A673 (cell line): ENCODE data around the gene PASK. TPM values are rescaled to one million over a fixed set of nuclear protein-coding genes. Genes with fewer than 3 reads are reported as not detected.

Experiments
- BruUV-seq: library from RNA; stranded (reverse); fragments of 400-500 nt; replicated peaks from 2 replicates; lab custom pipeline; 2021; lab: Mats Ljungman, UMichigan
- CTCF ChIA-PET: fragments of 300-600 bp; sonication (Branson Sonifier 250); formaldehyde crosslinking; loops from one replicate; lab custom pipeline; 2022; ENCODE audit warnings: antibody characterized with exemption; lab: Charles Lee
- POLR2A ChIA-PET: fragments of 300-600 bp; sonication (Branson Sonifier 250); formaldehyde crosslinking; loops from one replicate; lab custom pipeline; 2022; ENCODE audit warnings: antibody characterized with exemption; ENCODE audit not compliant: low non-redundant PET; lab: Charles Lee
- DNase-seq: peaks from one replicate; pipeline ENCODE4 v3.0.0-alpha.2; 2015; ENCODE audit warnings: low spot score
- H3K27ac ChIP-seq: fragments of 200-600 bp; sonication (generic); 2 replicates; pipeline ENCODE4 v1.5.1; 2016; ENCODE audit warnings: mixed run types, low read depth, mild to moderate bottlenecking, mixed read lengths, antibody characterized with exemption, low read length; ENCODE audit not compliant: poor library complexity, severe bottlenecking
- H3K27me3 ChIP-seq: fragments of 200-600 bp; sonication (generic); replicated peaks from 2 replicates; pipeline ENCODE4 v1.6.1; 2017; ENCODE audit warnings: mixed run types, low read depth, mild to moderate bottlenecking, mixed read lengths, antibody characterized with exemption, low read length; ENCODE audit not compliant: insufficient read depth, poor library complexity
- H3K36me3 ChIP-seq: fragments of 200-600 bp; sonication (generic); 2 replicates; pipeline ENCODE4 v1.6.1; 2016; ENCODE audit warnings: mixed run types, mild to moderate bottlenecking, mixed read lengths, antibody characterized with exemption, low read length; ENCODE audit not compliant: insufficient read depth, poor library complexity, severe bottlenecking
- H3K4me1 ChIP-seq: fragments of 200-600 bp; sonication (generic); 2 replicates; pipeline ENCODE4 v1.6.1; 2017; ENCODE audit warnings: mixed run types, mild to moderate bottlenecking, mixed read lengths, antibody characterized with exemption, low read length; ENCODE audit not compliant: insufficient read depth, poor library complexity, severe bottlenecking
- H3K4me3 ChIP-seq: fragments of 200-600 bp; sonication (generic); 2 replicates; pipeline ENCODE4 v1.5.1; 2016; ENCODE audit warnings: low read depth, mixed run types, mild to moderate bottlenecking, mixed read lengths, low read length; ENCODE audit not compliant: poor library complexity, severe bottlenecking
- H3K9me3 ChIP-seq: fragments of 200-600 bp; sonication (generic); 2 replicates; pipeline ENCODE4 v1.6.1; 2016; ENCODE audit warnings: mixed run types, low read depth, mild to moderate bottlenecking, mixed read lengths, antibody characterized with exemption, low read length; ENCODE audit not compliant: poor library complexity, severe bottlenecking
- CTCF ChIP-seq: fragments of 300-800, 200-600 bp; sonication (generic); conservative IDR thresholded peaks from 2 replicates; pipeline ENCODE4 v1.5.1; 2017; ENCODE audit warnings: low read depth, mild to moderate bottlenecking, antibody characterized with exemption, low read length, moderate library complexity, mixed read lengths
- EZH2 ChIP-seq: fragments of 200-600 bp; sonication (generic); IDR thresholded peaks from 2 replicates; pipeline ENCODE4 v1.6.1; 2017; ENCODE audit warnings: borderline replicate concordance, low read depth, mild to moderate bottlenecking, mixed read lengths, antibody characterized with exemption, low read length; ENCODE audit not compliant: poor library complexity, severe bottlenecking
- intact Hi-C: fragments of 100-400 bp; cut with micrococcal nuclease; formaldehyde crosslinking; loops from one replicate; pipeline ENCODE4 v1.10.0; 2022; ENCODE audit not compliant: unreplicated experiment
- total RNA-seq: library from RNA; stranded (reverse); gene quantifications from 2 replicates; pipeline ENCODE4 v1.2.3, GENCODE V29; 2021

Gene PASK
- total RNA-seq, 1 experiment from 2014 or later: 59.4 TPM

- no peaks in the 10 kb centered on the region for H3K4me1 ChIP-seq
- no peak for DNase-seq
- no peaks in the 10 kb centered on the region for H3K9me3 ChIP-seq
- H3K4me3 ChIP-seq: no peak overlapping the region
- BruUV-seq: no TSS peak
- no peak overlapping the region for H3K27ac ChIP-seq
- ChIA-PET CTCF (no interaction called here), POLR2A (no interaction called here)
- TF ChIP-seq CTCF: no peak
- no peak for TF ChIP-seq EZH2
- H3K36me3 ChIP-seq: peaks cover 15% of the 10 kb centered on the region
- intact Hi-C loops: no loop called here
- no peaks in the 10 kb centered on the region for H3K27me3 ChIP-seq
These were observed 36.7 kb downstream of the PASK start for GRCh38 chr2:241112592-241112991.

- POLR2A ChIA-PET: no interaction called here
- TF ChIP-seq EZH2 (no peak), CTCF (no peak)
- no peak for DNase-seq
These were observed 37.2 kb downstream of the PASK start for GRCh38 chr2:241112046-241112445.

GRCh38 chr2:241111440-241111805 lies 37.8 kb downstream of the PASK start:
- TF ChIP-seq CTCF (no peak), EZH2 (no peak)
- intact Hi-C loops: no loop called here
- peaks cover 20% of the 10 kb centered on the region for H3K36me3 ChIP-seq
- CTCF ChIA-PET: no interaction called here
- H3K9me3 ChIP-seq: no peaks in the 10 kb centered on the region
- H3K4me3 ChIP-seq: no peak overlapping the region
- POLR2A ChIA-PET: no interaction called here
- no TSS peak for BruUV-seq
- H3K4me1 ChIP-seq: no peaks in the 10 kb centered on the region
- no peak for DNase-seq
- H3K27me3 ChIP-seq: no peaks in the 10 kb centered on the region
- H3K27ac ChIP-seq: no peak overlapping the region

More at GRCh38 chr2:241112046-241112445, 37.2 kb downstream of the PASK start:
- H3K36me3 ChIP-seq: peaks cover 19% of the 10 kb centered on the region
- BruUV-seq: no TSS peak
- no peaks in the 10 kb centered on the region for H3K27me3 ChIP-seq
- no peak overlapping the region for H3K4me3 ChIP-seq
- no peak overlapping the region for H3K27ac ChIP-seq
- H3K4me1 ChIP-seq: no peaks in the 10 kb centered on the region
- CTCF ChIA-PET: no interaction called here
- intact Hi-C loops: no loop called here
- H3K9me3 ChIP-seq: no peaks in the 10 kb centered on the region
